Left colon (tissue), 2 donors: ENCODE measurements around the gene AGAP1. TPM values are rescaled to one million over a fixed set of nuclear protein-coding genes. Genes with fewer than 3 reads are reported as not detected.

Experiments
- ATAC-seq: fragments of 200-7000 bp; cut with Tn5 transposase; one replicate; pipeline ENCODE4 v1.9.1; 2020; ENCODE audit warnings: mild to moderate bottlenecking, moderate library complexity
- DNase-seq, 2 donors: peaks; one replicate each; pipeline ENCODE4 v3.0.0-alpha.2; 2020
- intact Hi-C, 2 donors: fragments of 100-400 bp; cut with DNase I in 1 of 2; cut with micrococcal nuclease in 1 of 2; formaldehyde crosslinking; loops; one replicate each; pipeline versions ENCODE4 v1.11.2 to v1.14.0; 2022; cut with DNase I, micrococcal nuclease
- long read RNA-seq: library from polyadenylated mRNA; unstranded; transcript quantifications from one replicate; pipeline ENCODE4 v2.0.0, GENCODE V29; 2021
- total RNA-seq, 2 donors: library from RNA; stranded (reverse); fragmentation: NEBNext Ultra II Directional; extraction: Animal tissue kit (Norgen Biotek cat#: 25700); gene quantifications; one replicate each; pipeline ENCODE4 v1.2.1, GENCODE V29; 2021
- donor health status: DM: no; HTN: no; CAD: no.
- donor health status: DM: yes; HTN: yes; CAD: no.

The AGAP1 gene
- 10 to 100 TPM; 61.3 to 78.5 TPM for total RNA-seq
- long read RNA-seq, full-length matches to known transcripts = 1 of 30 reads
- long read RNA-seq, partial matches to known transcripts = 4 of 30 reads
- long read RNA-seq, other reads (novel, unspliced or antisense) = 25 of 30 reads

DNA sequence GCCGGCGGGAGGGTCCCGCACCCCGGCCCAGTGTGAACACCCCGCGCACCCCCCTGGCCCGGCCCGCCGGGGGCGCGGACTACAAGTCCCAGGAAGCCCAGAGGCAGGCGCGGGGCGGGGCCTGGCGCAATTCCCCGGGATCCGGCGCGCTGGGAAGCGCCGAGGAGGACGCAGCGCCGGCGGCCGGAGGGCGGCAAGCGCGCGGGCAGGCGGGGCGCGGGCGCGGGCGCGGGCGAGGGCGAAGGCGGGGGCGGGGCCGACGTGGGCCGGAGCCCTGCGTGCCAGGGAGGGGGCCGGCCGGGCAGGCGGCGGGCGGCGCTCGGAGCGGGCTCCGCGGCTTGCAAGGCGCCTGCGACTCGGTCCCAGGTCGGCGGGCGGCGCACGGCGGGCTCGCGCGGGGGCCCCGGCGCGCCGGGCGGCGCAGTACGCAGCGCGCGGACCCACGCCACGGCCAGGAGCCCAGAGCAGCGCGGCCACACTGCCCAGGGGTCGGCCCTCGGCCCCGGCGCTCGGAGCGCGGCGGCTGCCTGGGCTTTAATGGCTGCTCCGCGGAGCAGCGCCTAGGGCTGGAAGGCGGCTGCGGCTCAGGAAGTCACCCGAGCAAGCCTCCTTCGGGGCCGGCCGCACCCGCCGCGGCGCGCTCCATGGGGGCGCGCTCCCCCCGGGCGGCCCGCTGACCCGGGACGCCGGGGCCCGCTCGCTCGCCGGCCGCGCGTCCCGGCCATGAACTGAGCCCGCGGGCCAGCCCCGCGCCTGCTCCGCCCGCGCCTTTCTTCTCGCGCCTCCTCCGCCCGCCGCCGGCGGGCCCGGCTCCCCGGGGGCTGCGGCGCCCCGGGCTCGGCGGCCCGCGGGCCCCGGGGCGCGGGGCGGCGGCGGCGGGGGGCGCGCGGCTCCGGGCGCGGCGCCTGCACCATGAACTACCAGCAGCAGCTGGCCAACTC is at the start of gene AGAP1:
TSS of gene AGAP1 (plus strand) at position 269 of the 941 bp plus-strand sequence.
- ATAC-seq (peak; percentile 83), DNase-seq (peak; percentile 87 to 90)
- intact Hi-C loops = loop anchor here in 1 of 2 donors (10.0 kb wide), 1 partner anchor 359 kb away; no protein-coding TSS in a partner anchor

DNA sequence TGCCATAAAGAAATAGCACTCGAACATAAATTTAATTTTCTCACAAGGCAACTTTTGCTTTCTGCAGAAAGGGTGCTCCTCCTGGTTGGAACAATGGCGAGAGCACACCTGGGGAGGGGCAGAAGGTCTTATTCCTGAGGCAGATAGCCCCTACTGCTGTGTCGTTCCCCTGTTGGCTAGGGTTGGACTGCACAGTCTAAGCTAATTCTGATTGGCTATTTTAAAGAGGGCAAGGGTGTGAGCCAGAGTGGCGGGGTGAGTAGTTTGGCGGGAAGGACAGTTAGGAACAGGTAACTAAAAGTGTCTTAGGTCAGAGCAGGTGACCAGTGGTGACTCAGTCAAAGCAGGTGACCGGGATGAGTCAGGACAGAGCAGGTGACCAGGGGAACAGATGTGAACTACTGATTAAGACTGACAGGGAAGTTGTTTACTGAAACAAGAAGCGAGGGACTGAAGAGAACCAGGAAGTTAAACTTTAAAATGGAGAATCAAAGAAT is 49.7 kb upstream of the AGAP1 start:
- peak in 1 of 2 donors; percentile 35 for DNase-seq
- ATAC-seq = peak; percentile 57
- intact Hi-C loops = no loop called here

DNA sequence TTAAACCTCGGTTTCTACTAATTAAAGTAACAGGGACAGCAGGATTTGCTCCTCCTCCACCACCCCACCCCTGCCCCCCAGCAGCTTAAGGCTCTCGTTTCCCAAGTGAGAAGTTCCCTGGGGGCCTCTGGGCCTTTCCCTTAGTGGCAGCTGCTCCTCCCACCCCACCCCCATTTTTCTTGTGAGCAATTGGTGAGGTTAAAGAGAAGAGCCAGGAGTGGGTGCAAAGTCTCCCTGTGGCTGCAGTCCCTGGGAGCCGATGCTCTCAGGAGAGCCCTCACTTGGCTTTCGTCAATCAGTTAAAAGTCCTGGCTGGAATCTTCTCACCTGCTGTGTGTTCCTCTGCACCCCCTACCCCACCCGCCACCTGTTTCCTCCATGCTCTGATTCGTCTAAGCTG is 48.7 kb upstream of the AGAP1 start:
- intact Hi-C loops = no loop called here
- DNase-seq = no peak
- ATAC-seq = no peak

DNA sequence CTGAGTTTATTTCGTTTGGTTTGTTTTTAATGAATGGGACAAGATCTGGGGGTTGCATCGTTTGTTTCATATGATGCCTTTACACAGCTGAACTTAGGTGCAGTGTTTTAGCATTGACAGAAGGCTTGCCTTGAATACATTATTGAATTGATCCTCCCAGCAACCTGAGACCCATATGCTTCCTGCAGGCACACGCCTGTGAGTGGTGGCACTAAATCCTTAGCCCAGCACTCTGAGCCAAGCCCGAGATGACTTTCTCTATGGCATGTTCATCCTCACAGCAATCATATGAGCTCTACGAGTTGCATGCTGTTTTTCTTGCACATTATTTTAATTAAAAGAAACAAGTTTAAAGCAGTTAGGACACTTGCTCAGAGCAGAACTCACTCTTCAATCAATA is 47.8 kb upstream of the AGAP1 start:
- ATAC-seq (no peak), DNase-seq (no peak)
- intact Hi-C loops = no loop called here

DNA sequence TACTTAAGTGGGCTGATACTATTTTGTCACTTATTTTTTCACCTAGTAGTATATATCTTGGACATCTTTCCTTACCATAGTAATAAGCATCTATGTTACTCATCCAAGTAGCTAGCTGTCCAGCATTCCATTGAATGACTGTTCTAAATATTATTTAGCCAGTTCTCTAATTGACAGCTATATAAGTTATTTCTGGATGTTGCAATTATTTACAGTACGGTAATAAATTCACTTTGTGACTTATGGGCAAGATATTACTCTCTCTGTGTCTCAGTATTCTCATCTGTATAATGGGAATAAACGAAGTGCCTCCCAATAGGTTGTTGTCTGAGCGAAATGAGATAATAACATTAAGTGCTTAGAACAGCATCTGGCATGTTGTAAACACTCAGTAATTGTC is 46.6 kb upstream of the AGAP1 start:
- intact Hi-C loops = no loop called here
- no peak for ATAC-seq
- no peak for DNase-seq

DNA sequence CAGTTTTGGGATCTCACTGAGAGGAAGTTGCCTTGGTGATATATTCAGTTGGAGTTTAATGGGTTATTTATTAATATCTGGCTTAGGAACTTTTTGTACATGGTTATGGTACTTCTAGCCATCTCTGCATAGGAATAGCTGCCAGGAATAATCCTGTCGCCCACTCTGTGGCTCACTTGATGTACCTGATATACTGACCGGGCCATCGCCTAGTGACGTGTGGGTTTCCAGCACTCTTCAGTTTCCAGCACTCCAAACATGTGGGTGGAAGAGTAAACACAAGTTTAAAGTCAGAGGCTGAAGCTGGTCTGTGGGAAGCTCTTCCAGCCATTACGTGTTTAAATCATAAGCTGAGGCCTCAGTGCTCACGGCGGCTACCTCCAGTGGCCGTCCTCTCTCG is 44.3 kb upstream of the AGAP1 start:
- DNase-seq (no peak), ATAC-seq (no peak)
- intact Hi-C loops = no loop called here

DNA sequence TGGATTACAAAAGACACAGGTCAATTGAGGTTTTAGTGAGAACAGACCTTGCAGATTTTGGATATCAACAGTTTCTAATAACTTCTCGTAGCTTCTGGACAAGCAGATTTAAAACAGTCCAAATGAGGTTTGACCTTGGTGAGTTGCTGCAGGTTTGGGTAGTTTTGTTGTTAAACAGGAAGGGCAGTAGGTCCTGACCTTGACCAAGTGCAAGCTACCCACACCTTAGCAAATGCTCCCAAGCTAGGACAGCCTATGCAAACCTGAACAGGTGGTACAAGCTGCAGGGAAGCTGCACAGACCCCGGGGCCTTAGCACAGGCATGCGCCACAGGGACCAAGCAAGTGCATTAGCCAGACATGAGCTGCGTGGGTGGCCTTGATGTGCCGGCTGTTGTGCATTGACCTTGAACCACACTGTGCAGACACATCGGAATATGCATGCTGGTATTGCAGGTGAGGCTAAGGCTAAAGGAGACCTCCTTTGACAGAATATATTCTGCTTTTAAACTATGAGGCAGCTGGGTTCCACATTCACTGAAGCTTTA is 40.2 kb upstream of the AGAP1 start:
- ATAC-seq (no peak), DNase-seq (no peak)
- intact Hi-C loops = no loop called here

DNA sequence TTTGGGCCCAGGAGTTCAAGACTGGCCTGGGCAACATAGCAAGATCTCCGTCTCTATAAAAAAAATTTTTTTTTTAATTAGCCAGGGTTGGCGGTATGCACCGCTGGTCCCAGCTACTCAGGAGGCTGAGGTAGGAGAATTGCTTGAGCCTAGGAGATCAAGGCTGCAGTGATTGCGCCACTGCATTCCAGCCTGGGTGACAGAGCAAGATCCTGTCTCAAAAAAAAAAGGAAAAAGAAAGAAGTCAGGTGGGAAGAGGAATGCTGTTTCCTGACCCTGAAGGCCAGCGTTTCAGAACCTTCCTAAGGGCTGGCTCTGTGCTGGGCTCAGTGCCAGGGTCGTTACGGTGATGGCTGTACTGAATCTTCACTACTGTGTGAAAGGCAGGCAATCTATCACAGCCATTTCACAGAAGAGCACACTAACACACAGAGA is 35.0 kb upstream of the AGAP1 start:
- intact Hi-C loops = no loop called here
- ATAC-seq (peak; percentile 57), DNase-seq (peak in 1 of 2 donors; percentile 51)

DNA sequence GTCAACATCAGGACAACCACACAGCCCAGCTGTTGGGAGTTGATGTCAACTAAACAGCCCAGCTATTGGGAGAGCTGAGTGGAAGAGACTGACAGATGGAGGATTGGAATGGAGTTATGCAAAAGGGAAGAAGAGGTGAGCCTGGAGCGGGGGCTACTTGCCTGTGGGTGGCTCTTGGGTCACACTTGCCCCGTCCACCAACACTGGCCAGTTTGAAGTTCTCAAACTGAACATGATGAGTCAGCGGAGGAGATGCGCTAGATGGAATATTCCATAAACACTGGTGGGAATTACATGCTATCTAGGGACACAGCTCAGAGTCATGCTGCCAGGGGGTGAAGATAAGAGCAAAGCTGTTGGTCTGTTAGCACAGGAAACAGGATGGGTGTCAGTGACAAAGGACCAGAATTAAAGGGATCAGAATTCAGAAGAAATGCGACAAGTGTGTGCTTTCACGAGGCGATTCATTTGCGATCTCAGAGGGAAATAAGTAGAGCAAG is 33.2 kb upstream of the AGAP1 start:
- DNase-seq = no peak
- intact Hi-C loops = no loop called here
- ATAC-seq = no peak

DNA sequence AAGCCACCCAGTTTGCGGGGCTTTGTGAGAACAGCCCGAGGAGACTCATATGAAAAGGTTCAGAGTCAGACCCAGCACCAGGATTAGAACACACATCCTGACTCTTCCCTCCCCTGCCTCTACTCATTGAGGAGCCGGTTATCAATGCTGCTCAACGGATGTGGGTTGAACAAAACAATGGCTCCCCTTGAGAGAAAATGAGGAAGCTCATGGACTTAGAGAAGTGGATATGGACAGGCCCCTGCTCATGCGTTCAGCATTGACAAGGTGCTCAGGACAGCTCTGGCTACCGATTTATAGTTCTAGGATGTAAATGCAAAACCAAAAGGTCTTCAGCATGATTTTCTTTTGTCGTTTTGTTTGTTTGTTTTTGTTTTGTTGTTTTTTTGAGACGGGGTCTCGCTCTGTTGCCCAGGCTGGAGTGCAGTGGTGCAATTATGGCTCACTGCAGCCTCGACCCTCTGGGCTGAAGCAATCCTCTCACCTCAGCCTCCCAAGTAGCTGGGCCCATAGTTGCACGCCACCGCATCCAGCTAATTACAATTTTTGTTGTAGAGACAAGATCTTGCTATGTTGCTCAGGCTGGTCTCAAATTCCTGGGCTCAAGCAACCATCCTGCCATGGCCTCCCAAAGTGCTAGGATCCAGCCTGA is 32.0 kb upstream of the AGAP1 start:
- intact Hi-C loops = no loop called here
- no peak for DNase-seq
- no peak for ATAC-seq

DNA sequence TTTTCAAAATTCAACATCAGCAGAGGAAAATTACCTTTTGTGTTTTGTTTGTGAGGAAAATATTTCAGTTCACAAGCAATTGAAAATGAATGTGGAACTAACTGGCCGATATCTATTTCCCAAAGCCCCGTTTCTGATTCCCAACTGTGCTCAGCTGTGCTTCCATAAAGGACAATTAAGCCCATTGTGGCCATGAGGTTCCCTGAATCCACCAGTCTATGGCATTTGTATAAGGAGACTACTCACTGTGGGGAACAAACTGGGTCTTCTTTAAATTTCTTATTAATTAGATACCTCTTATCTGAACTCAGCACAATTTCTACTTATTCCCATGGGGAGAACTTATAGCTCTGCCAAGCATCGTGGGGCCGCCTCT is 31.4 kb upstream of the AGAP1 start:
- ATAC-seq = no peak
- intact Hi-C loops = no loop called here
- DNase-seq = no peak

DNA sequence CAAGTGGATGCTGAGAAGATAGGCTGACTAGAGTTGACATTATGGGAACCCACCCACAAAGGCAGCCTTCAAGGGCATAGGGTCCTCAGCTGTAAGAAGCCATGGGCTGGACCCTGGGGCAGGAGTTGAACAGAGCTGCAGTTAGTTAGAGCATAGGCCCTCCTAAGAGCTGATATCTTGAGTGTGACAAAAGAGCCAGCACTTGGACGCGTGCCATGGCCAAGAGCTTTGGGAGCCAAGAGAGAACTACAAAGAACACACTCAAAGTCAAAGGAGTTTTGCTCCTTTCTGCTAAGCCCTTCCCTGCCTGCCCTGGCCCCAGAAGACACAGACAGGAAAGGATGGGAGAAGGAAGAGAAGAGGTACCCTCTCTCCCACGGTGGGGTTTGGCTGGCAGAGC is 29.9 kb upstream of the AGAP1 start:
- intact Hi-C loops = no loop called here
- ATAC-seq = no peak
- no peak for DNase-seq

DNA sequence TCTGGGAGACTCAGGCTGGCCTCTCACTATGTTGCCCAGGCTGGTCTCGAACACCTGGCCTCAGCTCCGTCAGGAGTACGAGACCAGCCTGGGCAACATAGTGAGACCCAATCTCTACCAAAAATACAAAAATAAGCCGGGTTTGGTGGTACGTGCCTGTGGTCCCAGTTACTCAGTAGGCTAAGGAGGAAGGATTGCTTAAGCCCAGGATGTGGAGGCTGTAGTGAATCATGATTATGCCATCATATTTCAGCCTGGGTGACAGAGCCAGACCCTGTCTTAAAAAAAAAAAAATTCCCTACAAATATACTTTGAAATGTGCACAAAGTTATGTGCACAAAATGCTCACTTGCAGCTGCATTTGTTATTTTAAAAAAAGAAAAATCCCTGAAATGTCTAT is 26.3 kb upstream of the AGAP1 start:
- intact Hi-C loops = no loop called here
- ATAC-seq = no peak

DNA sequence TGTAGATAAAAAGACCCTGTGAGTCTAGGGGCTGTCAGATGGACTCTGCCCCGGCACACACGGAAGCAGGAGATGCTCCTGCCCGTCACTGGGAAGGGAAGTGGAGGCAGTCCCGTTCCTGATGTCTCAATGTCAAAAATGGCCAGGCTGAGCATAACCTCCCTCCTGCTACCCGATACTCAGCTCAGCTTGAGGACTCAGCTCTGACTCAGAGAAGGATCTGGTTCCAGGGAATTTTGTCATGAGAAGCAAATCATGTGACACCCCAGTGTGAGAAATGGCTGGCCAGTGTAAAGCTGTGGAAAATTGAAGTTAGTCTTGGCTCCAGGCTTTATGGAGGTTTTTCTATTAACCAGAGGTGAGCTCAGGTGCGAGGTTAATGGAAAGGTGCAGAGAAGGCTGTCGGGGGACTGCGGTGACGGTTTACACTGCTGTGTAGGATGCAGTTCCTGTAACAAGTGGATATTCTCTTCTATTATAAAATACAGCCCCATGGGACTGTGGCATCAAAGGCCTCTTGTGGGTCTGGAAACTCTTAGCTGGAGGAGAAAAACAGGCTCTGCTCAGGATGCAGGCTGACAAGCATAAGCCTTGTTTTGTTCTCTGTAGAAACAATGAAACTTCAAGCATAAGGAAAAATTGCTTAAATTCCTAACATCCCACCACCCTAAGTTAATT is 24.7 kb upstream of the AGAP1 start:
- intact Hi-C loops = no loop called here
- ATAC-seq (peak; percentile 64), DNase-seq (no peak)

More for the DNA sequence above, 26.3 kb upstream of the AGAP1 start:
- DNase-seq = no peak

DNA sequence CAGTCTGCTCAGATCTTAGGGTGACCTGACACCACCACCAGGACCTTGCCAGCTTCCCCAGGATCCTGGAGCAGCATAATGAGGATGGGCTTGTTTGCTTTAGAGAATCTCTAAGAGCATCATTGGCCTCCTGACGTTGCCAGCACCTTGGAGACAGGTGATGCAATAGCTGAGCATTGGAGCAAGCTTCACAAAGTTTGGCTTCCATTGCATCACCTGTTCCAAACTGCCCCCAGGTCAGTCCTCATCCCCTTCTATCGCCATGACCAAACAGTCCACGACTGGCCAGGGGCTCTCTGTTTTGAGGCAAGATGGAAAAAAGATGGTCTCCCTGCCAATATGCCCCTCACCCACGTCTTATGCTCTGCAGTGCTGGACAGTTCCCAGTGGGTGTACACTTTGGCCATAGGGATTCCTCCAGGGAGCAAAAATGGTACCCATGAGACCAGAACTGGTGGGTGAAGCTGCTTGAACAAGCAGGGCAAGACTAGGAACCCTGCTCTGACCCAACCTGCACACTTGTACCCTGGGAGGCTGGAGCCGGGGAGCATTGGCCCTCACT is 22.6 kb upstream of the AGAP1 start:
- ATAC-seq (no peak), DNase-seq (no peak)
- intact Hi-C loops = no loop called here

DNA sequence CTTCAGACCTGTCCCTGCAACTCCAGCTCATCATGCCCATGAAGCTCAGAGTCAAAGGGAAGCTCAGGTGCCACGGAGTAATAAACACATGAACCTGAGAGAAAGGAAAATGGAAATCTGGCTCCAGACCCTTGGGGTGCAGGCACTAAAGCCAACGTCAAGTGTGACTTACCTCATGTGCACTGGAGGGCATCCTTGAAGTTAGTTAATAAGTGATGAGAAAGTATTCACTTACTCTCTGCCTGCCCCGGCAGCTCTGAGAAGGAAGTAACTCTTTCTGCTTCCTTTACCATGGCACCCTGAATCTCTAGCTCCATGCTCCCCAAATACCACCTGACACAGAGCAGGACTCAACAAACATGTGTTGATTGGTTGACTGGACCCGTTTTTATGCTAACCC is 21.4 kb upstream of the AGAP1 start:
- ATAC-seq = peak; percentile 61
- intact Hi-C loops = no loop called here
- DNase-seq = no peak

DNA sequence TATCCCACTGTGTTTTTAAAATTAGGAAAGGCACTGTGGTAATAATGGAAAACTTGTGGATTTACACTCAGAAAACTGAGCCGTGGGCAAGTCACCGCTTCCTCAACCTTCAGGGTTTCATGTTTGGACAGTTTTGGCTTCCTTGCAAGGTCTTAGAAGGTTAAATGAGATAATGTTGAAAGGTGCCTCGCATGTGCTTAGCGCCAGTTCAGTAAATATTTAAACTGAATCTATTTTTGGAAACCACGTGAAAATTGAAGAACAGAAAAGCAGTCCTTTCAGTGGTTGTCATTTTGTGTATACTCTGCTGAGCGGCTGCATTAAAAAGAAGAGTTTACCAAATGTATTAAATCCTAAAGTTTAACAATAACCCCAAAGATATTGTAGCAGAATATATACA is 15.2 kb upstream of the AGAP1 start:
- ATAC-seq (no peak), DNase-seq (no peak)
- intact Hi-C loops = no loop called here

DNA sequence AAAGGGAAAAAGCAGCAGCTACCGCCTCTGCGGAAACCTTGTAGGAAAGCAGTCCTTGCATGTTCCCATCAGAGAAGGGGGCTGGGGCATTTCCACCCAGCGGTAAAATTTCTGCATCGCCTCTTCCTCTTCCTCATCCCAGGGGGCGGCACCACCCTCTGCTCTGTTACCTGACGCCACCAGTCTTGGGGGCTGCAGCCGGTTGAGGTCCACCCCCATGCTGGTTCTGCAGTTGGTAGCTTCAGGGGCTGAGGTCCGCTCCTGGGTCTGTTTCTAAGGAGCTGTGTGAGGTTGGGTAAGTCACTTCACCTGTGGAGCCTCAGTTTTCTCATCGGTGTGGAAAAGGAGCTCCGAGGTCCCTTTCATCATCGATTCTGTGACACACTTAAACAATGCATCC is 14.2 kb upstream of the AGAP1 start:
- intact Hi-C loops = no loop called here
- DNase-seq (no peak), ATAC-seq (no peak)

DNA sequence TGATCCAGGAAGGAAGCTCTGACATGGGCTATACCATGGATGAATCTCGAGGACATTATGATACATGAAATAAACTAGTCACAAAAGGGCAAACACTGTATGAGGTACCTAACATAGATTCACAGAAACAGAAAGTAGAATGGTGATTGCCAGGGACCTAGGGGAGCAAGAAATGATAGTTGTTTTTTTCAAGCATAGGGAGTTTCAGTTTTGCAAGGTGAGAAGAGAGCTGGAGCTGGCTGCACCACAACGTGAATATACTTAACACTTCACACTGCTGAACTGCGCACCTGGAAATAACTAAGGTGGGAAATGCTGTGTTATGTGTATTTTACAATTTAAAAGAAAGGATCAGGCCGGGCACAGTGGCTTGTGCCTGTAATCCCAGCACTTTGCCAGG is 13.2 kb upstream of the AGAP1 start:
- intact Hi-C loops = no loop called here
- DNase-seq (no peak), ATAC-seq (no peak)
